ENCODE data around the gene GALNT7. TPM values are rescaled to one million over a fixed set of nuclear protein-coding genes. Genes with fewer than 3 reads are reported as not detected.

GALNT7 gene
- total and polyA plus RNA-seq, 2 of the 13 experiments (the other 11 are each of a cell fraction or from before 2014, with no cell fraction given) = 0.08 to 0.13 TPM

DNA sequence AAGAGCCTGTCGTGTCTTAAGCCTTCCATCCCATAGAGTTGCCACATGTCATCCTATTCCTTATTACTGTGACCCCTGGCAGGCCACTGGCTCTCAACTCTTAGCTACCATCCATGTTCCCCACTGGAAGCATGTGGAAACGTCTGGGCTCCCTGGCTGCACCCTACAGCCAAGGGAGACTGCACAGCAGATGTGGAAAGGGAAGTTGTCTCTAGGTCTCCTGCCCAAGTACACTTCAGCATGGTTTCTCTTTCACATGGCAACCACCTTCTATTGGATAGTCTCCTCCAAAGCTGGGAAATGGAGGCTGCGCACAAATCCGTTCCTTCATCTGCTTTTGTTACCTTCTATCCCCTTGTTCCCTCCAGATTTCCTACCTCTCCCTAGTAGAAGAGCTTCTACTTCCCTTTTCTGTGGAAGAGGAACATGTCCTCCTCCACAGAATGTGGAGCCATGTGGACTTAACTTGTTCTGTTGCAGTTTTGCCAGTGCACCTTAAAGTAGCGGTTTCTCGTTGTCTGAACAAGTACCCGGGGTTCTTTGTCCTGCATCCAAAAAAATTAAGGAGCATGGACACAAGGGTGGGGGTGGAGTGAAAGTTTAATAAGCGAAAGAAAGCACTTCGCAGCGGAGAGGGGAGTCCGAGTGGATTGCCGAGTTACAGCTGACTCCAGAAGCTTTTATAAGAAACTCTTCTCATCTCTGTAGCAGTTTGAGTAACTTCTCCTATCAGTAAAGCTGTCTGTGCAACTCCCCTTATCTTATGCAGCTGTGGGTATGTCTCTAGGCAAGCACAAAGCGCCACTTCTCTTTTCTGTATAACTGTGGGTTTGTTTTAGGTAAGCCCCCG is 113.0 kb downstream of the GALNT7 start (continued):
- TF ChIP-seq, protein P1, sequence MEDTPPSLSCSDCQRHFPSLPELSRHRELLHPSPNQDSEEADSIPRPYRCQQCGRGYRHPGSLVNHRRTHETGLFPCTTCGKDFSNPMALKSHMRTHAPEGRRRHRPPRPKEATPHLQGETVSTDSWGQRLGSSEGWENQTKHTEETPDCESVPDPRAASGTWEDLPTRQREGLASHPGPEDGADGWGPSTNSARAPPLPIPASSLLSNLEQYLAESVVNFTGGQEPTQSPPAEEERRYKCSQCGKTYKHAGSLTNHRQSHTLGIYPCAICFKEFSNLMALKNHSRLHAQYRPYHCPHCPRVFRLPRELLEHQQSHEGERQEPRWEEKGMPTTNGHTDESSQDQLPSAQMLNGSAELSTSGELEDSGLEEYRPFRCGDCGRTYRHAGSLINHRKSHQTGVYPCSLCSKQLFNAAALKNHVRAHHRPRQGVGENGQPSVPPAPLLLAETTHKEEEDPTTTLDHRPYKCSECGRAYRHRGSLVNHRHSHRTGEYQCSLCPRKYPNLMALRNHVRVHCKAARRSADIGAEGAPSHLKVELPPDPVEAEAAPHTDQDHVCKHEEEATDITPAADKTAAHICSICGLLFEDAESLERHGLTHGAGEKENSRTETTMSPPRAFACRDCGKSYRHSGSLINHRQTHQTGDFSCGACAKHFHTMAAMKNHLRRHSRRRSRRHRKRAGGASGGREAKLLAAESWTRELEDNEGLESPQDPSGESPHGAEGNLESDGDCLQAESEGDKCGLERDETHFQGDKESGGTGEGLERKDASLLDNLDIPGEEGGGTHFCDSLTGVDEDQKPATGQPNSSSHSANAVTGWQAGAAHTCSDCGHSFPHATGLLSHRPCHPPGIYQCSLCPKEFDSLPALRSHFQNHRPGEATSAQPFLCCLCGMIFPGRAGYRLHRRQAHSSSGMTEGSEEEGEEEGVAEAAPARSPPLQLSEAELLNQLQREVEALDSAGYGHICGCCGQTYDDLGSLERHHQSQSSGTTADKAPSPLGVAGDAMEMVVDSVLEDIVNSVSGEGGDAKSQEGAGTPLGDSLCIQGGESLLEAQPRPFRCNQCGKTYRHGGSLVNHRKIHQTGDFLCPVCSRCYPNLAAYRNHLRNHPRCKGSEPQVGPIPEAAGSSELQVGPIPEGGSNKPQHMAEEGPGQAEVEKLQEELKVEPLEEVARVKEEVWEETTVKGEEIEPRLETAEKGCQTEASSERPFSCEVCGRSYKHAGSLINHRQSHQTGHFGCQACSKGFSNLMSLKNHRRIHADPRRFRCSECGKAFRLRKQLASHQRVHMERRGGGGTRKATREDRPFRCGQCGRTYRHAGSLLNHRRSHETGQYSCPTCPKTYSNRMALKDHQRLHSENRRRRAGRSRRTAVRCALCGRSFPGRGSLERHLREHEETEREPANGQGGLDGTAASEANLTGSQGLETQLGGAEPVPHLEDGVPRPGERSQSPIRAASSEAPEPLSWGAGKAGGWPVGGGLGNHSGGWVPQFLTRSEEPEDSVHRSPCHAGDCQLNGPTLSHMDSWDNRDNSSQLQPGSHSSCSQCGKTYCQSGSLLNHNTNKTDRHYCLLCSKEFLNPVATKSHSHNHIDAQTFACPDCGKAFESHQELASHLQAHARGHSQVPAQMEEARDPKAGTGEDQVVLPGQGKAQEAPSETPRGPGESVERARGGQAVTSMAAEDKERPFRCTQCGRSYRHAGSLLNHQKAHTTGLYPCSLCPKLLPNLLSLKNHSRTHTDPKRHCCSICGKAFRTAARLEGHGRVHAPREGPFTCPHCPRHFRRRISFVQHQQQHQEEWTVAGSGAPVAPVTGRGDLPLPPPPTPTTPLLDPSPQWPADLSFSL (CRISPR knock-in tag; IDR thresholded peaks at IDR 0.05) = no peak

DNA sequence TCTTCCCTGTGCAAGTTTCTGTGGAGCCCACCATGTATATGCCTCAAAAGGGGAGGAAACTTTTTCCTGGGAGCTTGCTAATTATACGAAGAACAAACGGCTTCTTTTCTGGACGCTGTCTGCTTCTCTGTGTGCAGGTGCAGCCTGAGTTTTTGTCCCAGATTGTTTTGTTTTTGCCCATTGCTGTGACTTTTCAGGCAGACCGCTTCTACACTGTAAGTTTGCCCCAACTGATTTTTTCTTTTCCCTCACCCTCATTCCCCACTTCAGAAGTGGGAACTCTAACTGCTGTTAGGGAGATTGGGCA is 113.6 kb downstream of the GALNT7 start:
- ATAC-seq = no peak
- intact Hi-C loops (cut with micrococcal nuclease; ENCODE audit: unreplicated experiment) (no loop called here), in situ Hi-C loops (cut with HindIII; ENCODE audit: extremely low pct_ligation_motif_present, low pct_unique_long_range_greater_than_20kb) (loop anchor here (10.0 kb wide), 1 partner anchor 133 kb away; no protein-coding TSS in a partner anchor)
- H3K4me3 ChIP-seq (replicated peaks in 1 of 3; ENCODE audit: insufficient read depth in 1 of 3, low read depth in 2 of 3, low read length in 3 of 3) = no peak overlapping the region
- H2AFZ ChIP-seq (ENCODE audit: low read length) = no peak overlapping the region
- BruUV-seq (replicated peaks) = no TSS peak
- H3K36me3 ChIP-seq (replicated peaks in 1 of 2; ENCODE audit: control insufficient read depth in 1 of 2, insufficient read depth in 2 of 2, low read length in 2 of 2) = no peaks in the 10 kb centered on the region
- no peak overlapping the region for H3K4me2 ChIP-seq (ENCODE audit: low read depth, low read length)
- no peak for DNase-seq (ENCODE audit: low spot score)
- peaks cover 3% of the 10 kb centered on the region; the same call in 1 of the 2 replicates for H3K9me3 ChIP-seq (ENCODE audit: low read length)
- peaks cover 0 to 6% of the 10 kb centered on the region in 2 experiments; a peak in 1 of 5 replicates for H3K27me3 ChIP-seq (ENCODE audit: control insufficient read depth in 1 of 2, insufficient read depth in 2 of 2, low read length in 2 of 2)
- no peak overlapping the region for H3K27ac ChIP-seq (ENCODE audit: extremely low read length, insufficient read depth, low read length)
- no peak for FAIRE-seq
- no peaks in the 10 kb centered on the region for H3K4me1 ChIP-seq (ENCODE audit: insufficient read depth, low read length)
- no peak overlapping the region for H3K9ac ChIP-seq (ENCODE audit: insufficient read depth, low read depth, low read length)
- 3% methylated on average over 4 of the region's 4 CpGs for WGBS (ENCODE audit: low lambda C conversion rate)
- ChIA-PET CTCF (ENCODE audit: low intra/inter-chr PET ratio, low total read pairs) (no interaction called here), POLR2A (no interaction called here)
- H3K79me2 ChIP-seq (ENCODE audit: insufficient read depth, low read length) = no peaks in the 10 kb centered on the region
- no peaks in the 10 kb centered on the region for H4K20me1 ChIP-seq (ENCODE audit: insufficient read depth, low read length)
- no peak for TF ChIP-seq TARDBP (CRISPR knock-in tag; IDR thresholded peaks at IDR 0.05)
- TF ChIP-seq MED13 (CRISPR knock-in tag; IDR thresholded peaks at IDR 0.05) = no peak
- no peak for TF ChIP-seq PCBP2 (optimal IDR thresholded peaks at IDR 0.05; ENCODE audit: low read depth, low read length, poor library complexity, severe bottlenecking)
- no peak for TF ChIP-seq MBD4 (IDR thresholded peaks at IDR 0.05; ENCODE audit: borderline replicate concordance, low read length)
- TF ChIP-seq KLF15 (CRISPR knock-in tag; IDR thresholded peaks at IDR 0.05; ENCODE audit: borderline replicate concordance) = no peak
- TF ChIP-seq MED1 (CRISPR knock-in tag; IDR thresholded peaks at IDR 0.05) = no peak
- TF ChIP-seq, protein P2, sequence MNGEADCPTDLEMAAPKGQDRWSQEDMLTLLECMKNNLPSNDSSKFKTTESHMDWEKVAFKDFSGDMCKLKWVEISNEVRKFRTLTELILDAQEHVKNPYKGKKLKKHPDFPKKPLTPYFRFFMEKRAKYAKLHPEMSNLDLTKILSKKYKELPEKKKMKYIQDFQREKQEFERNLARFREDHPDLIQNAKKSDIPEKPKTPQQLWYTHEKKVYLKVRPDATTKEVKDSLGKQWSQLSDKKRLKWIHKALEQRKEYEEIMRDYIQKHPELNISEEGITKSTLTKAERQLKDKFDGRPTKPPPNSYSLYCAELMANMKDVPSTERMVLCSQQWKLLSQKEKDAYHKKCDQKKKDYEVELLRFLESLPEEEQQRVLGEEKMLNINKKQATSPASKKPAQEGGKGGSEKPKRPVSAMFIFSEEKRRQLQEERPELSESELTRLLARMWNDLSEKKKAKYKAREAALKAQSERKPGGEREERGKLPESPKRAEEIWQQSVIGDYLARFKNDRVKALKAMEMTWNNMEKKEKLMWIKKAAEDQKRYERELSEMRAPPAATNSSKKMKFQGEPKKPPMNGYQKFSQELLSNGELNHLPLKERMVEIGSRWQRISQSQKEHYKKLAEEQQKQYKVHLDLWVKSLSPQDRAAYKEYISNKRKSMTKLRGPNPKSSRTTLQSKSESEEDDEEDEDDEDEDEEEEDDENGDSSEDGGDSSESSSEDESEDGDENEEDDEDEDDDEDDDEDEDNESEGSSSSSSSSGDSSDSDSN (CRISPR knock-in tag; IDR thresholded peaks at IDR 0.05) = no peak
- TF ChIP-seq, protein P3, sequence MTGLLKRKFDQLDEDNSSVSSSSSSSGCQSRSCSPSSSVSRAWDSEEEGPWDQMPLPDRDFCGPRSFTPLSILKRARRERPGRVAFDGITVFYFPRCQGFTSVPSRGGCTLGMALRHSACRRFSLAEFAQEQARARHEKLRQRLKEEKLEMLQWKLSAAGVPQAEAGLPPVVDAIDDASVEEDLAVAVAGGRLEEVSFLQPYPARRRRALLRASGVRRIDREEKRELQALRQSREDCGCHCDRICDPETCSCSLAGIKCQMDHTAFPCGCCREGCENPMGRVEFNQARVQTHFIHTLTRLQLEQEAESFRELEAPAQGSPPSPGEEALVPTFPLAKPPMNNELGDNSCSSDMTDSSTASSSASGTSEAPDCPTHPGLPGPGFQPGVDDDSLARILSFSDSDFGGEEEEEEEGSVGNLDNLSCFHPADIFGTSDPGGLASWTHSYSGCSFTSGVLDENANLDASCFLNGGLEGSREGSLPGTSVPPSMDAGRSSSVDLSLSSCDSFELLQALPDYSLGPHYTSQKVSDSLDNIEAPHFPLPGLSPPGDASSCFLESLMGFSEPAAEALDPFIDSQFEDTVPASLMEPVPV (CRISPR knock-in tag; IDR thresholded peaks at IDR 0.05) = no peak
- TF ChIP-seq, protein P4, sequence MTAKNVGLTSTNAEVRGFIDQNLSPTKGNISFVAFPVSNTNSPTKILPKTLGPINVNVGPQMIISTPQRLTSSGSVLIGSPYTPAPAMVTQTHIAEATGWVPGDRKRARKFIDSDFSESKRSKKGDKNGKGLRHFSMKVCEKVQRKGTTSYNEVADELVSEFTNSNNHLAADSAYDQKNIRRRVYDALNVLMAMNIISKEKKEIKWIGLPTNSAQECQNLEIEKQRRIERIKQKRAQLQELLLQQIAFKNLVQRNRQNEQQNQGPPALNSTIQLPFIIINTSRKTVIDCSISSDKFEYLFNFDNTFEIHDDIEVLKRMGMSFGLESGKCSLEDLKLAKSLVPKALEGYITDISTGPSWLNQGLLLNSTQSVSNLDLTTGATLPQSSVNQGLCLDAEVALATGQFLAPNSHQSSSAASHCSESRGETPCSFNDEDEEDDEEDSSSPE (CRISPR knock-in tag; IDR thresholded peaks at IDR 0.05) = no peak

All from HepG2 (cell line).